Heart right ventricle (tissue), 16 donors: ENCODE data around the gene DUOXA1. TPM values are rescaled to one million over a fixed set of nuclear protein-coding genes. Genes with fewer than 3 reads are reported as not detected.

Source experiments
- ATAC-seq, 8 donors: fragments of 200-7000 bp; cut with Tn5 transposase; one replicate each; pipeline ENCODE4 v1.9.1; 2020; ENCODE audit warnings: mild to moderate bottlenecking in 8 of 8, moderate library complexity in 8 of 8, moderate number of reproducible peaks in 1 of 8
- DNase-seq, 2 donors: peaks; one replicate each; pipeline ENCODE4 v3.0.0-alpha.2; 2020
- H3K27ac ChIP-seq, 10 donors: fragments of 200-600 bp; sonication (generic) in 2 of 10; one replicate each; pipeline versions ENCODE4 v1.5.0 to v1.8.0; 2020 to 2022; ENCODE audit warnings: mild to moderate bottlenecking in 3 of 10
- H3K27me3 ChIP-seq, 7 donors: fragments of 200-600 bp; one replicate each; pipeline ENCODE4 v1.8.0; 2021 to 2022; ENCODE audit warnings: mild to moderate bottlenecking in 2 of 7
- H3K36me3 ChIP-seq, 9 donors: fragments of 200-600 bp; sonication (generic) in 1 of 9; one replicate each; pipeline versions ENCODE4 v1.5.0 to v1.8.0; 2020 to 2022; ENCODE audit warnings: mild to moderate bottlenecking in 2 of 9
- H3K4me1 ChIP-seq, 9 donors: fragments of 200-600 bp; sonication (generic) in 1 of 9; one replicate each; pipeline versions ENCODE4 v1.5.0 to v1.8.0; 2020 to 2022; ENCODE audit warnings: mild to moderate bottlenecking in 4 of 9
- H3K4me3 ChIP-seq, 10 donors: fragments of 200-600 bp; sonication (generic) in 2 of 10; one replicate each; pipeline versions ENCODE4 v1.5.0 to v1.8.0; 2020 to 2022; ENCODE audit warnings: mild to moderate bottlenecking in 7 of 10, moderate library complexity in 2 of 10
- H3K9me3 ChIP-seq, 11 donors: fragments of 200-600 bp in 10 of 11; sonication (generic) in 2 of 11; one replicate each; pipeline versions ENCODE4 v1.5.0 to v1.8.0; 2013 to 2022; ENCODE audit warnings: mild to moderate bottlenecking in 2 of 11, control low read depth in 1 of 11, moderate library complexity in 1 of 11
- CTCF ChIP-seq, 9 donors: fragments of 200-600 bp; sonication (generic) in 2 of 9; IDR thresholded peaks; one replicate each; pipeline versions ENCODE4 v1.5.0 to v1.8.0; 2021 to 2022; ENCODE audit warnings: antibody characterized with exemption in 9 of 9, mild to moderate bottlenecking in 5 of 9, moderate library complexity in 1 of 9
- WGBS, 2 donors: extraction: QIAGEN DNeasy Blood & Tissue Kit; methylation state at CpG; one replicate each; pipeline ENCODE4 v1.1.7; 2013; ENCODE audit warnings: inconsistent platforms in 1 of 2; 5-methylcytosine and 5-hydroxymethylcytosine counted together
- intact Hi-C, 10 donors: fragments of 100-400 bp; cut with DNase I; formaldehyde crosslinking; loops; one replicate each; pipeline versions ENCODE4 v1.11.1 to v1.14.2; 2022
- polyA plus RNA-seq, 2 donors: library from polyadenylated mRNA; stranded (reverse); fragments of 200-250 nt; gene quantifications; one replicate each; pipeline ENCODE4 v1.2.3, GENCODE V29; 2013
- total RNA-seq, 10 donors: library from RNA; stranded (reverse); fragmentation: NEBNext Ultra II Directional in 3 of 10; extraction: Animal tissue kit (Norgen Biotek cat#: 25700) in 3 of 10; gene quantifications; one replicate each; pipeline versions ENCODE4 v1.2.1 to v1.2.4, GENCODE V29; 2021 to 2023
- donor health status: Arrhythmogenic right ventricular cardiomyopathy.
- donor health status: ischemic (EF 13 %, LVEDD 7.1; RV severe dilation, severe dysfunction).
- donor health status: healthy with polysubstance abuse.
- donor health status: DM: no; HTN: yes; CAD: no.
- donor health status: DM: no; HTN: no; CAD: no.
- donor health status: ischemic (EF 25% LVEDD 6.9; RV normal size, moderate dysfunction).
- donor health status: ischemic (EF 25% LVEDD 5.7; RV mildly dilated, moderate dysfunction).
- donor health status: healthy.
- donor health status: DM: yes; HTN: yes; CAD: no.
- donor health status: Ischemic cardiomyopathy.
- donor health status: ischemic (EF 35%, LVEDD 5.7; RV mildly dilated, moderate dysfunction).
- donor health status: nonischemic (EF 11% LVEDD 7.7; RV severe dilation, severe dysfunction).
- donor health status: DM: yes; HTN: yes; CAD: no.
- donor health status: PGD.
- donor health status: ischemic (EF 29% LVEDD 5.4; RV normal size, mild dysfunction).
- donor health status: nonischemic (EF 23%, LVEDD 6.1; RV moderate dilation, normal function).

The DUOXA1 gene
- total and polyA plus RNA-seq, 12 donors = 0.11 to 1.3 (median 0.47) TPM; not detected in 1

- Histone ChIP-seq H3K4me1 (no peaks in the 10 kb centered on the region), H3K9me3 (no peaks in the 10 kb centered on the region), H3K36me3 (no peaks in the 10 kb centered on the region), H3K4me3 (no peak overlapping the region), H3K27me3 (peaks cover 0 to 82% (median 70%) of the 10 kb centered on the region in 7 donors), H3K27ac (no peak overlapping the region)
- no peak for TF ChIP-seq CTCF (IDR thresholded peaks at IDR 0.05)
- intact Hi-C loops = no loop called here
- no peak for ATAC-seq
- DNase-seq = no peak
These were observed 6.3 kb downstream of the DUOXA1 start for GRCh38 chr15:45123397-45123796.

GRCh38 chr15:45122719-45123118, 7.0 kb downstream of the DUOXA1 start:
- 81 to 85% methylated on average over 7 of the region's 7 CpGs for WGBS, 2 donors
- no peak for TF ChIP-seq CTCF (IDR thresholded peaks at IDR 0.05)

GRCh38 chr15:45121706-45122417, 7.8 kb downstream of the DUOXA1 start:
- DNase-seq = no peak
- no peak overlapping the region for H3K27ac ChIP-seq
- WGBS, 2 donors = 56 to 62% methylated on average over 9 of the region's 9 CpGs
- intact Hi-C loops = no loop called here
- H3K9me3 ChIP-seq = no peaks in the 10 kb centered on the region
- H3K36me3 ChIP-seq = no peaks in the 10 kb centered on the region
- peaks cover 9 to 83% (median 65%) of the 10 kb centered on the region in 7 donors for H3K27me3 ChIP-seq
- no peak overlapping the region for H3K4me3 ChIP-seq
- H3K4me1 ChIP-seq = peaks cover 4 to 14% (median 10%) of the 10 kb centered on the region in 9 donors
- ATAC-seq = no peak
- no peak for TF ChIP-seq CTCF (IDR thresholded peaks at IDR 0.05)

More at GRCh38 chr15:45122719-45123118, 7.0 kb downstream of the DUOXA1 start:
- no peaks in the 10 kb centered on the region for H3K36me3 ChIP-seq
- ATAC-seq (no peak), DNase-seq (no peak)
- no peaks in the 10 kb centered on the region for H3K9me3 ChIP-seq
- H3K4me3 ChIP-seq = no peak overlapping the region
- intact Hi-C loops = no loop called here
- H3K27ac ChIP-seq = no peak overlapping the region
- peaks cover under 1 to 78% (median 65%) of the 10 kb centered on the region in 7 donors for H3K27me3 ChIP-seq
- H3K4me1 ChIP-seq = peaks cover 0 to 6% (median 2%) of the 10 kb centered on the region in 9 donors

GRCh38 chr15:45121020-45121419, 8.7 kb downstream of the DUOXA1 start:
- WGBS, 2 donors = 93 to 94% methylated on average over 3 of the region's 3 CpGs
- H3K4me3 ChIP-seq = no peak overlapping the region
- no peaks in the 10 kb centered on the region for H3K36me3 ChIP-seq
- intact Hi-C loops = no loop called here
- TF ChIP-seq CTCF (IDR thresholded peaks at IDR 0.05) = no peak
- DNase-seq = no peak
- H3K27me3 ChIP-seq = peaks cover 12 to 87% (median 73%) of the 10 kb centered on the region in 7 donors
- no peak overlapping the region for H3K27ac ChIP-seq
- no peak for ATAC-seq
- no peaks in the 10 kb centered on the region for H3K9me3 ChIP-seq
- H3K4me1 ChIP-seq = peaks cover 8 to 20% (median 15%) of the 10 kb centered on the region in 9 donors
